ENCODE results near the gene MOB3B. TPM values are rescaled to one million over a fixed set of nuclear protein-coding genes. Genes with fewer than 3 reads are reported as not detected.

Gene MOB3B
- total and polyA plus RNA-seq, 2 of the 13 experiments (the other 11 are each of a cell fraction or from before 2014, with no cell fraction given) = 0.03 to 0.09 TPM

- TF ChIP-seq ZNF407 (CRISPR knock-in tag; IDR thresholded peaks at IDR 0.05; ENCODE audit: not compliant biosample characterization) (no peak), FOXC1 (CRISPR knock-in tag; IDR thresholded peaks at IDR 0.05; ENCODE audit: borderline replicate concordance) (no peak), ZNF766 (CRISPR knock-in tag; IDR thresholded peaks at IDR 0.05; ENCODE audit: borderline replicate concordance) (no peak), ZKSCAN8 (CRISPR knock-in tag; IDR thresholded peaks at IDR 0.05; ENCODE audit: borderline replicate concordance) (no peak), MLX (CRISPR knock-in tag; IDR thresholded peaks at IDR 0.05) (no peak), SMAD1 (CRISPR knock-in tag; IDR thresholded peaks at IDR 0.05; ENCODE audit: borderline replicate concordance, low read depth) (no peak), POLR2G (IDR thresholded peaks at IDR 0.05; ENCODE audit: low read depth, low read length) (no peak; the same call in 1 of the 2 replicates), FOXA1 (IDR thresholded peaks at IDR 0.05) (no peak), FOXA1 (CRISPR knock-in tag; IDR thresholded peaks at IDR 0.05) (no peak), HOXA7 (CRISPR knock-in tag; IDR thresholded peaks at IDR 0.05) (no peak), KDM1A (CRISPR knock-in tag; IDR thresholded peaks at IDR 0.05) (no peak)
- TF ChIP-seq, protein P1, sequence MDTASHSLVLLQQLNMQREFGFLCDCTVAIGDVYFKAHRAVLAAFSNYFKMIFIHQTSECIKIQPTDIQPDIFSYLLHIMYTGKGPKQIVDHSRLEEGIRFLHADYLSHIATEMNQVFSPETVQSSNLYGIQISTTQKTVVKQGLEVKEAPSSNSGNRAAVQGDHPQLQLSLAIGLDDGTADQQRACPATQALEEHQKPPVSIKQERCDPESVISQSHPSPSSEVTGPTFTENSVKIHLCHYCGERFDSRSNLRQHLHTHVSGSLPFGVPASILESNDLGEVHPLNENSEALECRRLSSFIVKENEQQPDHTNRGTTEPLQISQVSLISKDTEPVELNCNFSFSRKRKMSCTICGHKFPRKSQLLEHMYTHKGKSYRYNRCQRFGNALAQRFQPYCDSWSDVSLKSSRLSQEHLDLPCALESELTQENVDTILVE (CRISPR knock-in tag; IDR thresholded peaks at IDR 0.05) = no peak
- TF ChIP-seq, protein P2, sequence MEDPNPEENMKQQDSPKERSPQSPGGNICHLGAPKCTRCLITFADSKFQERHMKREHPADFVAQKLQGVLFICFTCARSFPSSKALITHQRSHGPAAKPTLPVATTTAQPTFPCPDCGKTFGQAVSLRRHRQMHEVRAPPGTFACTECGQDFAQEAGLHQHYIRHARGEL (CRISPR knock-in tag; IDR thresholded peaks at IDR 0.05) = no peak
- TF ChIP-seq, protein P3, sequence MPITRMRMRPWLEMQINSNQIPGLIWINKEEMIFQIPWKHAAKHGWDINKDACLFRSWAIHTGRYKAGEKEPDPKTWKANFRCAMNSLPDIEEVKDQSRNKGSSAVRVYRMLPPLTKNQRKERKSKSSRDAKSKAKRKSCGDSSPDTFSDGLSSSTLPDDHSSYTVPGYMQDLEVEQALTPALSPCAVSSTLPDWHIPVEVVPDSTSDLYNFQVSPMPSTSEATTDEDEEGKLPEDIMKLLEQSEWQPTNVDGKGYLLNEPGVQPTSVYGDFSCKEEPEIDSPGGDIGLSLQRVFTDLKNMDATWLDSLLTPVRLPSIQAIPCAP (CRISPR knock-in tag; IDR thresholded peaks at IDR 0.05; ENCODE audit: low read depth) = no peak
Measured at GRCh38 chr9:27573634-27574590, 44.3 kb upstream of the MOB3B start (continued).

Data from HepG2 (cell line).